Spleen (tissue), 7 donors: Measurements from ENCODE around the gene AKAP11.

Experiments
- POLR2A ChIP-seq, 3 donors: fragments of 450-650 bp; IDR thresholded peaks; one replicate each; pipeline ENCODE4 v1.5.1; 2017; ENCODE audit warnings: antibody characterized with exemption in 3 of 3, mild to moderate bottlenecking in 1 of 3
- POLR2AphosphoS5 ChIP-seq, 3 donors: sonication (generic); formaldehyde crosslinking; IDR thresholded peaks; one replicate each; pipeline ENCODE4 v1.5.1; 2017; ENCODE audit warnings: antibody characterized with exemption in 3 of 3
- TF ChIP-seq, protein P1 (sequence below), 11 experiments: fragments of 200-600 bp in 7 of 11; fragments of 450-650 bp in 4 of 11; sonication (generic) in 4 of 11; IDR thresholded peaks in 8 of 11; conservative IDR thresholded peaks in 3 of 11; 1 replicate in 7 of 11; 2 replicates in 4 of 11; pipeline versions ENCODE4 v1.4.0 to v1.8.0; 2016 to 2021; ENCODE audit warnings: antibody characterized with exemption in 11 of 11, inconsistent platforms in 4 of 11, mild to moderate bottlenecking in 1 of 11
- donor health status: DM: no; HTN: no; CAD: no; lungs with moderate emphysema.
- donor health status: DM: no; HTN: no; CAD: no.
- donor health status: DM: no; HTN: no; CAD: no.

DNA sequence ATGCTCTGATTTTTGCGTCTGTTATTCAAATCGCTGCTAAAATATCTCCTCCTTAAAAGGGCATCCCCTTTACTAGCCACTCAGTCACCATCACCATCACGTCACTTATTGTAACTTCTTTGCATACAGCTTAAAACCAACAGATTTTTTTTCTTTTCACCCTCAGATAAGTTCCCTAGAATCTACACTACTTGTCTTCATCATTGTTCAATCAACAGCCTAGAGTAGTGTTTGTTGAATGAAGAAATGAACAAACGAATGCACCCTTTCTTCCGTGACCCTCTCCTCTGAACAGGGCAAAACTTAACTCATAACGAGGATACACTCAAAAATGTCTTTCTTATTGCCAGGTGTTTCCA lies 1.1 kb upstream of the AKAP11 start:
- TF ChIP-seq, protein P1, sequence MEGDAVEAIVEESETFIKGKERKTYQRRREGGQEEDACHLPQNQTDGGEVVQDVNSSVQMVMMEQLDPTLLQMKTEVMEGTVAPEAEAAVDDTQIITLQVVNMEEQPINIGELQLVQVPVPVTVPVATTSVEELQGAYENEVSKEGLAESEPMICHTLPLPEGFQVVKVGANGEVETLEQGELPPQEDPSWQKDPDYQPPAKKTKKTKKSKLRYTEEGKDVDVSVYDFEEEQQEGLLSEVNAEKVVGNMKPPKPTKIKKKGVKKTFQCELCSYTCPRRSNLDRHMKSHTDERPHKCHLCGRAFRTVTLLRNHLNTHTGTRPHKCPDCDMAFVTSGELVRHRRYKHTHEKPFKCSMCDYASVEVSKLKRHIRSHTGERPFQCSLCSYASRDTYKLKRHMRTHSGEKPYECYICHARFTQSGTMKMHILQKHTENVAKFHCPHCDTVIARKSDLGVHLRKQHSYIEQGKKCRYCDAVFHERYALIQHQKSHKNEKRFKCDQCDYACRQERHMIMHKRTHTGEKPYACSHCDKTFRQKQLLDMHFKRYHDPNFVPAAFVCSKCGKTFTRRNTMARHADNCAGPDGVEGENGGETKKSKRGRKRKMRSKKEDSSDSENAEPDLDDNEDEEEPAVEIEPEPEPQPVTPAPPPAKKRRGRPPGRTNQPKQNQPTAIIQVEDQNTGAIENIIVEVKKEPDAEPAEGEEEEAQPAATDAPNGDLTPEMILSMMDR (IDR thresholded peaks at IDR 0.05 in 8 of 11, conservative IDR thresholded peaks at IDR 0.05 in 3 of 11), result no peak
- TF ChIP-seq POLR2AphosphoS5 (IDR thresholded peaks at IDR 0.05) (no peak), POLR2A (IDR thresholded peaks at IDR 0.05) (no peak)
